Measurements from ENCODE around the gene GANAB.

DNA sequence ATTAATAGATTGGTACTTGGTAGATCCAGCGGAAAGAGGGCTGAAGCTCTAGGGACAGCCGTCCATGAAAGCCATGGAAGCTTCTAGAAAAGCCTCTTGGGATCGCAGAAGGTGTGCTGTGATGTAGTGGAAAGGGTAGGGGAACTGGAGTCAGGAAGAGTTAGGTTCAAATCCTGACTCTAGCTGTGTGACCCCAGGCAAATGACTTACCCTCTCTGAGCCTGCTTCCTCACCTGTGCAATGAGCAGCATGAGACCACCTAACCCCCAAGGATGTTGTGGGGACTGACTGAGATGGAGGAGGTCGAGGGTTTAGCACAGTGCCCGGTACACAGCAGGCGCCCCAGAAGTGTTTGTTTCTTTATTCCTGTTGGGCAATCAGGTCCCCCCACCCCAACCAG is 36.0 kb downstream of the GANAB start:
- TF ChIP-seq ZNF292 (CRISPR knock-in tag; IDR thresholded peaks at IDR 0.05; ENCODE audit: borderline replicate concordance, low read depth): no peak
- no peak for TF ChIP-seq EZH2 (conservative IDR thresholded peaks at IDR 0.05; ENCODE audit: low read depth, low read length)
- no peak for TF ChIP-seq REXO4 (CRISPR knock-in tag; IDR thresholded peaks at IDR 0.05; ENCODE audit: borderline replicate concordance)
- TF ChIP-seq ZNF772 (CRISPR knock-in tag; IDR thresholded peaks at IDR 0.05): no peak
- TF ChIP-seq MAFK (conservative IDR thresholded peaks at IDR 0.05 in 1 of 2, IDR thresholded peaks at IDR 0.05 in 1 of 2; ENCODE audit: low read length in 2 of 2): no peak
